Activated CD8-positive, alpha-beta T cell treated with anti-CD3 and anti-CD28 coated beads for 36 hours (primary cell): Measurements from ENCODE around the gene IAPP. TPM values are rescaled to one million over a fixed set of nuclear protein-coding genes. Genes with fewer than 3 reads are reported as not detected.
"Not testable (repeated sequence)": the region's sequence is repeated elsewhere in the genome, so short reads cannot be mapped to it uniquely, and the experiment has no call there.

Experiments
- ATAC-seq: fragments of 200-7000 bp; cut with Tn5 transposase; one replicate; pipeline ENCODE4 v1.10.0; 2021; ENCODE audit warnings: mild to moderate bottlenecking, moderate library complexity
- CTCF ChIA-PET: fragments of 350-600 bp; sonication (Branson Sonifier 250); formaldehyde crosslinking; loops from one replicate; lab custom pipeline; 2021; ENCODE audit warnings: antibody characterized with exemption; lab: Charles Lee
- POLR2A ChIA-PET: fragments of 350-600 bp; sonication (Branson Sonifier 250); formaldehyde crosslinking; loops from one replicate; lab custom pipeline; 2021; ENCODE audit warnings: antibody characterized with exemption; lab: Charles Lee
- DNase-seq: peaks from one replicate; pipeline ENCODE4 v3.0.0-alpha.2; 2020
- H3K27ac Mint-ChIP-seq: one replicate; pipeline ENCODE4 v1.8.0; 2021; ENCODE audit warnings: mild to moderate bottlenecking, mixed read lengths
- H3K27me3 Mint-ChIP-seq: one replicate; pipeline ENCODE4 v1.8.0; 2021; ENCODE audit warnings: mixed read lengths
- H3K36me3 Mint-ChIP-seq: one replicate; pipeline ENCODE4 v1.8.0; 2021; ENCODE audit warnings: low read depth, mixed read lengths
- H3K4me1 Mint-ChIP-seq: one replicate; pipeline ENCODE4 v1.8.0; 2021; ENCODE audit warnings: low read depth, mixed read lengths
- H3K4me3 Mint-ChIP-seq: one replicate; pipeline ENCODE4 v1.8.0; 2021; ENCODE audit warnings: mild to moderate bottlenecking, moderate library complexity, mixed read lengths
- H3K9me3 Mint-ChIP-seq: one replicate; pipeline ENCODE4 v1.8.0; 2021; ENCODE audit warnings: mixed read lengths
- intact Hi-C: fragments of 100-400 bp; cut with micrococcal nuclease; formaldehyde crosslinking; loops from one replicate; pipeline ENCODE4 v1.10.0; 2022
- total RNA-seq, 2 experiments: library from RNA; stranded (reverse); gene quantifications; one replicate each; pipeline ENCODE4 v1.2.3, GENCODE V29; 2021
- TF ChIP-seq, protein P1 (sequence below): fragments of 200-600 bp; IDR thresholded peaks from one replicate; pipeline ENCODE4 v1.8.0; 2022; ENCODE audit warnings: antibody characterized with exemption, mild to moderate bottlenecking

The IAPP gene
- total RNA-seq, 2 experiments from 2014 or later, result not detected

DNA sequence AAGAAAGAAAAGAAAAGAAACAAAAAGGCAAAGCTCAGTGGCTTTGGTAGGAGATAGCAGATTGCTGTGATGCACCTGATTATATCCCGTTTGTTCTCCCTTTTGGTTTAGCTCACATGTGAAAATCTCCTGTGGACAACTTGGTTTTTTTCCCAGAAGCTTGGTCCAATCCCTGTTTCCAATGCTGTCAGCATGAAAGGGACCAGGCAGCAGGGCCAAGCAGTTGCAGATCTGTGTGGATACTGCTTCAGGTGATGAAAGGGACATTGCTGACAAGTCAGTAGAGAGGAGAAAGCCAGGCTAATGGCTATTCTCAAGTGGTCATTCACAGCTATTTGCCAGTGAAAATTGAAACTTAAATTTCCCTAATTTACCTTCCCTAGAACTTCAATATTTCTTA is 19.2 kb upstream of the IAPP start:
- DNase-seq (no peak), ATAC-seq (no peak)
- intact Hi-C loops, result no loop called here
- no peaks in the 10 kb centered on the region for H3K9me3 Mint-ChIP-seq
- H3K4me3 Mint-ChIP-seq, result no peak overlapping the region
- H3K27ac Mint-ChIP-seq, result no peak overlapping the region
- TF ChIP-seq, protein P1, sequence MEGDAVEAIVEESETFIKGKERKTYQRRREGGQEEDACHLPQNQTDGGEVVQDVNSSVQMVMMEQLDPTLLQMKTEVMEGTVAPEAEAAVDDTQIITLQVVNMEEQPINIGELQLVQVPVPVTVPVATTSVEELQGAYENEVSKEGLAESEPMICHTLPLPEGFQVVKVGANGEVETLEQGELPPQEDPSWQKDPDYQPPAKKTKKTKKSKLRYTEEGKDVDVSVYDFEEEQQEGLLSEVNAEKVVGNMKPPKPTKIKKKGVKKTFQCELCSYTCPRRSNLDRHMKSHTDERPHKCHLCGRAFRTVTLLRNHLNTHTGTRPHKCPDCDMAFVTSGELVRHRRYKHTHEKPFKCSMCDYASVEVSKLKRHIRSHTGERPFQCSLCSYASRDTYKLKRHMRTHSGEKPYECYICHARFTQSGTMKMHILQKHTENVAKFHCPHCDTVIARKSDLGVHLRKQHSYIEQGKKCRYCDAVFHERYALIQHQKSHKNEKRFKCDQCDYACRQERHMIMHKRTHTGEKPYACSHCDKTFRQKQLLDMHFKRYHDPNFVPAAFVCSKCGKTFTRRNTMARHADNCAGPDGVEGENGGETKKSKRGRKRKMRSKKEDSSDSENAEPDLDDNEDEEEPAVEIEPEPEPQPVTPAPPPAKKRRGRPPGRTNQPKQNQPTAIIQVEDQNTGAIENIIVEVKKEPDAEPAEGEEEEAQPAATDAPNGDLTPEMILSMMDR, result no peak
- POLR2A ChIA-PET, result no interaction called here
- no peaks in the 10 kb centered on the region for H3K4me1 Mint-ChIP-seq
- CTCF ChIA-PET, result interaction anchor here (0.9 kb wide), 1 partner anchor 56 kb away, joined by 4 read pairs; no protein-coding TSS in a partner anchor
- peaks cover 18% of the 10 kb centered on the region for H3K27me3 Mint-ChIP-seq
- H3K36me3 Mint-ChIP-seq, result no peaks in the 10 kb centered on the region

DNA sequence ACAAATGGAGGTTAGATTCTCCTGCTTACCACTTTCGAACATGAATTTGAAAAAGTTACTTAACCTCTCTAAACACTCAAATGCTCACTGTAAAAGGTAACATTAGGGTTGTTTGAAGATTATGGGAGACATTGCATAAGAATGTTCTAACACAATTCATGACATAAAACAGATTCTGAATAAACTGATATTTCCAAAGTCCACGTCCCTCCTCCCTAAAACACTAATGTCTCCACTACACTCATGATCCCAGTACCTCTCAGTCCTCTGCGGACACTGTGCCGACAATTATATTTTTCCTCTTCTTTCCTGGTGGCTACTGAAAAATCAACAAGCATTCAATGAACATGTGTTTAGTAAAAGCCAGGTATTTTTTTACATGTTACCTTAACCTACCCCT is 18.8 kb upstream of the IAPP start:
- Mint-ChIP-seq H3K4me1 (no peaks in the 10 kb centered on the region), H3K4me3 (no peak overlapping the region), H3K9me3 (no peaks in the 10 kb centered on the region), H3K27me3 (peaks cover 18% of the 10 kb centered on the region), H3K27ac (no peak overlapping the region), H3K36me3 (no peaks in the 10 kb centered on the region)
- ATAC-seq, result no peak
- no peak for DNase-seq
- TF ChIP-seq, protein P1, result no peak
- CTCF ChIA-PET, result interaction anchor here (0.9 kb wide), 1 partner anchor 56 kb away, joined by 4 read pairs; no protein-coding TSS in a partner anchor
- POLR2A ChIA-PET, result no interaction called here
- intact Hi-C loops, result no loop called here

DNA sequence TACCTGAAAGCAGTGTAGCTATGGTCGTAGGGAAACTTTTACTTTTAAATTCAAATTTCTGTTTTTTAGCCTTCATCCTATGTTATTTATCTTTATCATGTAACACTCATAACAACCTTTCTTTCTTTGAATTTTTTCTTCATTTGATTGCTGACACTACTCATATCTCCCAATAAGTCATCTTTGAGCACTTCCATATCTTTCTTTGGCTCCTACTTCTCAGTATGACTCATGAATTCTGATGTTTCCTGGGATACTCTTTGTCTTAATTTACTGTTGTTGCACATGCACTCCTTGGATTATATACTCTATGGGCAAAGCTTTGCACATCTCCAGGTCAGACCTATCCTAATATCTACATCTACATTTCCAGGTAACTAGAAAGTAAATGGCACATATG is 18.1 kb upstream of the IAPP start:
- H3K27ac Mint-ChIP-seq, result no peak overlapping the region
- CTCF ChIA-PET, result no interaction called here
- POLR2A ChIA-PET, result no interaction called here
- H3K9me3 Mint-ChIP-seq, result no peaks in the 10 kb centered on the region
- H3K36me3 Mint-ChIP-seq, result no peaks in the 10 kb centered on the region
- no peak overlapping the region for H3K4me3 Mint-ChIP-seq
- TF ChIP-seq, protein P1, result no peak
- H3K27me3 Mint-ChIP-seq, result peaks cover 18% of the 10 kb centered on the region
- no peak for ATAC-seq
- no peak for DNase-seq
- no peaks in the 10 kb centered on the region for H3K4me1 Mint-ChIP-seq
- intact Hi-C loops, result no loop called here

DNA sequence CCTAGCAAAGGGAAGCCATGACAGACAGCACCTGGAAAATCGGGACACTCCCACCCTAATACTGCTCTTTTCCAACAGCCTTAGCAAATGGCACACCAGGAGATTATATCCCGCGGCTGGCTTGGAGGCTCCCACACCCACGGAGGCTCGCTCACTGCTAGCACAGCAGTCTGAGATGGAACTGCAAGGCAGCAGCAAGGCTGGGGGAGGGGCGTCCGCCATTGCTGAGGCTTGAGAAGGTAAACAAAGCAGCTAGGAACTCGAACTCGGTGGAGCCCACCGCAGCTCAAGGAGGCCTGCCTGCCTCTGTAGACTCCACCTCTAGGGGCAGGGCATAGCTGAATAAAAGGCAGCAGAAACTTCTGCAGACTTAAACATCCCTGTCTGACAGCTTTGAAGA is 12.1 kb upstream of the IAPP start:
- intact Hi-C loops, POLR2A ChIA-PET, ATAC-seq, H3K36me3 Mint-ChIP-seq, H3K4me3 Mint-ChIP-seq, CTCF ChIA-PET, H3K27me3 Mint-ChIP-seq, H3K9me3 Mint-ChIP-seq, DNase-seq, H3K4me1 Mint-ChIP-seq, H3K27ac Mint-ChIP-seq: not testable (repeated sequence)

DNA sequence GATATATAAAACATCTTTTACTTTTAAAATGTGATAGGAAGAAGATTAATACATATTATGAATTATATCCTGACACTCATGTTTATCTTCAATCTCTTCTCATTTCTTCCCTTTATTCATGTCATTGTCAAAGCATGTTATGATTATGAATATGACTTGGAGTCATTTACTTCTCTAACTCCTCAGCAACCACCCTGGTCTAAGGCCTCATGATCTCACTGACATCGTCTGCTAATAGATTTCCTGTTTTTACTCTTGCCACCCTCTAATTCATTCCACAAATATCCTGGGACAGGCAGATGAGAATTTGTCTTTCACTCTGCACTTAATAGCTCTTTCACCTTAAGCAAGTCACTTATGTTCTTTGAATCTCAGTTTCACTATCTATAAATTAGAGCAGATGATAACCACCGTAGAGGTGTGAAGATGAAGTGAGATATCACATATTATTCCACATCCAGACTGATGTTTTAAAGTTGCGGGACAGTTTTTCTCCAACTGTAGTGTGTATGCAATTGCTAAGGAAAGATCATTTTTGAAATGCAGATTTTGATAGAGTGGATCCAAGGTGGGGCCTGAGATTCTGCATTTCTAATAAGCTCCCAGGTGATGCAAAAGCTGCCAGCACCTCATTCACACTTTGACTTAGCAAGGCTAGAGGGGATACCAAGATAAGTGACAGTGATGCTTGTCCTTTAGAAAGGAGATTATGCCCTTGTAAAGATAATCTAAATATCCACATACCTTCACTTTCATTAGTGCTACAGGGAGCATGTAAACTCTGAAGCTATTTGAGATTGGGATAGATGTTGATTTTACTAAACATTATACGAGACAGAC is 3.3 kb upstream of the IAPP start:
- no peaks in the 10 kb centered on the region for H3K36me3 Mint-ChIP-seq
- no peak overlapping the region for H3K27ac Mint-ChIP-seq
- H3K4me1 Mint-ChIP-seq, result peaks cover 5% of the 10 kb centered on the region
- no peaks in the 10 kb centered on the region for H3K9me3 Mint-ChIP-seq
- TF ChIP-seq, protein P1, result no peak
- ChIA-PET CTCF (no interaction called here), POLR2A (no interaction called here)
- H3K27me3 Mint-ChIP-seq, result no peaks in the 10 kb centered on the region
- no peak for ATAC-seq
- H3K4me3 Mint-ChIP-seq, result no peak overlapping the region
- no peak for DNase-seq
- intact Hi-C loops, result no loop called here
